ENCODE measurements around the gene CDC25A. TPM values are rescaled to one million over a fixed set of nuclear protein-coding genes. Genes with fewer than 3 reads are reported as not detected.

The CDC25A gene
- total and polyA plus RNA-seq, 2 of the 8 experiments (the other 6 are each of a cell fraction or from before 2014, with no cell fraction given), result 20.7 to 62.1 TPM

DNA sequence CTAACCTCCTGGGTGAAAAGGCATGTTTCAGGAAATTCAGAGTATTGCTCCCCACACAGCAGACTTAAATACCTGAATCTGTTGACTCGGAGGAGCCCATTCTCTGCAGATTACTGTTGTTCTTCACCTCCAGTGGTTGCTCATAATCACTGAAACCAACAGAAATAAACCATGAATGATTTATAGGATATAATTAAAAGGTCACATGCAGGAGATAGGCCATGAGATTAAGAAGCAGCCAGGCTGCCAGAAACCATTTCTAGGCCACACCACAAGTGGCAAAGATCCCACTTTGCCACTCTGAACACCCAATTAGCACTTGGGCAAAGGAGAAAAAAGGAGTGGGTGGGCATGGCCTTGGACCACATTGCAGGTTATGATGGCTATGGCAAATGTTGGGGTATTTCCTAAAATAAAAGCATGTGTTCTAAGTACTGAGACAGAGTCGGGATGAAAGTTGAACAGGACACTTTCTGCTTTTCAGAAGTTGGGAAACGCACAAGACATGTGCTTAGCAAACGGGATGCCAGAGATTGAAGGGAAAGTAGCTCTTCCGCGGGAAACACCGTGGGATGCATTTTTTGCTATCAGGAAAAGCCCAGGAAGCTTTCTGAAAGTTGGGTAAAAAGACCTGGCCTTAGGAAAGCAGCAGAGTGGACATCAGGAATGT, 1.5 kb downstream of the CDC25A start (continued):
- TF ChIP-seq SUZ12 (IDR thresholded peaks at IDR 0.05; ENCODE audit: low read length) (no peak), TEAD4 (IDR thresholded peaks at IDR 0.05; ENCODE audit: low read depth, low read length) (no peak), RBBP5 (IDR thresholded peaks at IDR 0.05; ENCODE audit: borderline replicate concordance, low read depth, low read length) (no peak), NRF1 (IDR thresholded peaks at IDR 0.05; ENCODE audit: low read depth, low read length) (no peak), TAF7 (optimal IDR thresholded peaks at IDR 0.05; ENCODE audit: borderline replicate concordance, low read depth, low read length) (no peak), CTBP2 (IDR thresholded peaks at IDR 0.05; ENCODE audit: borderline replicate concordance, insufficient read depth, insufficient read length, low read length) (no peak), TCF12 (IDR thresholded peaks at IDR 0.05; ENCODE audit: low read depth, low read length) (no peak), RXRA (IDR thresholded peaks at IDR 0.05; ENCODE audit: insufficient read depth, low read depth, low read length) (no peak), CBX5 (IDR thresholded peaks at IDR 0.05; ENCODE audit: low read depth, low read length) (no peak), SIRT6 (IDR thresholded peaks at IDR 0.05; ENCODE audit: low read length) (no peak), TBP (IDR thresholded peaks at IDR 0.05; ENCODE audit: low read depth, low read length) (no peak)

Data from H1 (cell line).